NCI-H1930 (cell line): ENCODE data around the gene VWA8.
A peak's percentile ranks its signal among the peaks of the same experiment; 100 is the strongest.
"Not testable (repeated sequence)": the region's sequence is repeated elsewhere in the genome, so short reads cannot be mapped to it uniquely, and the experiment has no call there.

ENCODE experiments used
- DNase-seq, 2 experiments: peaks; one replicate each; lab custom pipeline; 2025; lab: John Stamatoyannopoulos, UW

VWA8 gene

GRCh38 chr13:41682766-41683165 lies 278.1 kb downstream of the VWA8 start:
- no peak for DNase-seq

GRCh38 chr13:41682001-41682400 lies 278.9 kb downstream of the VWA8 start:
- no peak for DNase-seq

GRCh38 chr13:41681587-41681986 lies 279.3 kb downstream of the VWA8 start:
- DNase-seq: no peak

- no peak for DNase-seq
These were observed 280.0 kb downstream of the VWA8 start for GRCh38 chr13:41680900-41681299.

GRCh38 chr13:41678848-41679247 lies 282.1 kb downstream of the VWA8 start:
- DNase-seq: no peak

- DNase-seq: no peak
These were observed 282.7 kb downstream of the VWA8 start for GRCh38 chr13:41678249-41678648.

GRCh38 chr13:41675306-41675705 lies 285.6 kb downstream of the VWA8 start:
- DNase-seq: no peak

- no peak for DNase-seq
These were observed 286.7 kb downstream of the VWA8 start for GRCh38 chr13:41674246-41674645.

- no peak for DNase-seq
These were observed 287.3 kb downstream of the VWA8 start for GRCh38 chr13:41673640-41674039.

GRCh38 chr13:41670873-41671443 lies 290.0 kb downstream of the VWA8 start:
- DNase-seq: no peak

- peak; percentile 67 to 77 for DNase-seq
These were observed 292.7 kb downstream of the VWA8 start for GRCh38 chr13:41668130-41668757.

GRCh38 chr13:41666644-41667043 lies 294.3 kb downstream of the VWA8 start:
- DNase-seq: no peak

- no peak for DNase-seq
These were observed 300.5 kb downstream of the VWA8 start for GRCh38 chr13:41660411-41660810.

GRCh38 chr13:41658057-41658661 lies 302.8 kb downstream of the VWA8 start:
- no peak for DNase-seq

GRCh38 chr13:41655997-41656396 lies 304.9 kb downstream of the VWA8 start:
- no peak for DNase-seq

- DNase-seq: no peak
These were observed 306.1 kb downstream of the VWA8 start for GRCh38 chr13:41654796-41655195.

GRCh38 chr13:41652735-41653361 lies 308.1 kb downstream of the VWA8 start:
- peak in 1 of 2 experiments; percentile 23 for DNase-seq

GRCh38 chr13:41651413-41652058 lies 309.4 kb downstream of the VWA8 start:
- no peak for DNase-seq

- DNase-seq: no peak
These were observed 310.2 kb downstream of the VWA8 start for GRCh38 chr13:41650706-41651105.

GRCh38 chr13:41649659-41650058 lies 311.2 kb downstream of the VWA8 start:
- DNase-seq: no peak

- DNase-seq: no peak
These were observed 312.5 kb downstream of the VWA8 start for GRCh38 chr13:41648314-41648935.

GRCh38 chr13:41647699-41648313 lies 313.1 kb downstream of the VWA8 start:
- DNase-seq: not testable (repeated sequence)
